ENCODE results near the gene MPST.

GRCh38 chr22:37053310-37054055 is 33.9 kb downstream of the MPST start:
- TF ChIP-seq POLR2AphosphoS5 (IDR thresholded peaks at IDR 0.05; ENCODE audit: borderline replicate concordance, low read depth, low read length), result no peak
- no peak for TF ChIP-seq EZH2 (IDR thresholded peaks at IDR 0.05)
- TF ChIP-seq FOXP2 (optimal IDR thresholded peaks at IDR 0.05; ENCODE audit: control extremely low read depth, extremely low read length, insufficient read depth), result no peak

Data from SK-N-MC (cell line).